ENCODE measurements around the gene FASN.

GRCh38 chr17:82046903-82047302, 51.1 kb downstream of the FASN start:
- no peak for TF ChIP-seq CTCF (IDR thresholded peaks at IDR 0.05)
- TF ChIP-seq POLR2AphosphoS5 (IDR thresholded peaks at IDR 0.05), result no peak
- TF ChIP-seq POLR2A (IDR thresholded peaks at IDR 0.05; ENCODE audit: low read depth), result no peak
